Lung (tissue), 12 donors: ENCODE results near the gene GPT2. TPM values are rescaled to one million over a fixed set of nuclear protein-coding genes. Genes with fewer than 3 reads are reported as not detected.

ENCODE experiments used
- ATAC-seq: fragments of 200-7000 bp; cut with Tn5 transposase; one replicate; pipeline ENCODE4 v1.9.1; 2020; ENCODE audit warnings: moderate number of reproducible peaks; ENCODE audit not compliant: insufficient read depth, low FRiP score
- DNase-seq, 3 donors: peaks; one replicate each; pipeline ENCODE4 v3.0.0-alpha.2; 2013 to 2017
- H3K27ac ChIP-seq, 2 donors: one replicate each; pipeline ENCODE4 v1.5.1; 2013; ENCODE audit warnings: mild to moderate bottlenecking in 2 of 2, moderate library complexity in 2 of 2, control low read depth in 1 of 2, inconsistent platforms in 1 of 2, low read depth in 1 of 2, low read length in 1 of 2
- H3K27me3 ChIP-seq, 3 donors: one replicate each; pipeline ENCODE4 v1.5.1; 2013; ENCODE audit warnings: low read length in 2 of 3; ENCODE audit not compliant: control insufficient read depth in 3 of 3, insufficient read depth in 3 of 3
- H3K36me3 ChIP-seq, 4 donors: one replicate each; pipeline ENCODE4 v1.5.1; 2013; ENCODE audit warnings: low read length in 4 of 4, mild to moderate bottlenecking in 1 of 4, moderate library complexity in 1 of 4; ENCODE audit not compliant: control insufficient read depth in 4 of 4, insufficient read depth in 4 of 4
- H3K4me1 ChIP-seq, 5 donors: one replicate each; pipeline ENCODE4 v1.5.1; 2013; ENCODE audit warnings: low read length in 5 of 5, mild to moderate bottlenecking in 2 of 5, moderate library complexity in 1 of 5; ENCODE audit not compliant: control insufficient read depth in 5 of 5, insufficient read depth in 5 of 5
- H3K4me3 ChIP-seq: one replicate; pipeline ENCODE4 v1.5.1; 2013; ENCODE audit warnings: mild to moderate bottlenecking, control low read depth, moderate library complexity
- H3K9ac ChIP-seq, 2 donors: one replicate each; pipeline ENCODE4 v1.5.1; 2013; ENCODE audit warnings: low read length in 2 of 2, control low read depth in 1 of 2; ENCODE audit not compliant: insufficient read depth in 1 of 2
- H3K9me3 ChIP-seq, 4 donors: one replicate each; pipeline ENCODE4 v1.5.1; 2013; ENCODE audit warnings: low read length in 3 of 4, mild to moderate bottlenecking in 1 of 4, moderate library complexity in 1 of 4; ENCODE audit not compliant: control insufficient read depth in 4 of 4, insufficient read depth in 3 of 4
- WGBS, 2 donors: extraction: QIAGEN DNeasy Blood & Tissue Kit; methylation state at CpG; one replicate each; pipeline ENCODE4 v1.1.7; 2013; 5-methylcytosine and 5-hydroxymethylcytosine counted together
- polyA plus RNA-seq, 2 donors: library from polyadenylated mRNA; stranded (reverse); fragments of 200-250 nt; gene quantifications; one replicate each; pipeline ENCODE4 v1.2.1, GENCODE V29; 2013
- total RNA-seq, 2 donors: library from RNA; depleted of rRNA in 1 of 2; stranded (reverse); fragments of >200 nt in 1 of 2; gene quantifications; one replicate each; pipeline ENCODE4 v1.2.1, GENCODE V29; 2014 to 2021
- TF ChIP-seq, protein P1 (sequence below): IDR thresholded peaks from 2 replicates; pipeline ENCODE4 v1.5.1; 2012; ENCODE audit warnings: mild to moderate bottlenecking; ENCODE audit errors: control extremely low read depth, extremely low read depth
- donor health status: control.
- donor health status: control.
- donor health status: Bipolar disorder and iron deficiency.
- donor health status: healthy.
- donor health status: DM: yes; HTN: yes; CAD: no.

GPT2 gene
- total and polyA plus RNA-seq, 4 donors, result 4.3 to 13.3 (median 6.5) TPM

DNA sequence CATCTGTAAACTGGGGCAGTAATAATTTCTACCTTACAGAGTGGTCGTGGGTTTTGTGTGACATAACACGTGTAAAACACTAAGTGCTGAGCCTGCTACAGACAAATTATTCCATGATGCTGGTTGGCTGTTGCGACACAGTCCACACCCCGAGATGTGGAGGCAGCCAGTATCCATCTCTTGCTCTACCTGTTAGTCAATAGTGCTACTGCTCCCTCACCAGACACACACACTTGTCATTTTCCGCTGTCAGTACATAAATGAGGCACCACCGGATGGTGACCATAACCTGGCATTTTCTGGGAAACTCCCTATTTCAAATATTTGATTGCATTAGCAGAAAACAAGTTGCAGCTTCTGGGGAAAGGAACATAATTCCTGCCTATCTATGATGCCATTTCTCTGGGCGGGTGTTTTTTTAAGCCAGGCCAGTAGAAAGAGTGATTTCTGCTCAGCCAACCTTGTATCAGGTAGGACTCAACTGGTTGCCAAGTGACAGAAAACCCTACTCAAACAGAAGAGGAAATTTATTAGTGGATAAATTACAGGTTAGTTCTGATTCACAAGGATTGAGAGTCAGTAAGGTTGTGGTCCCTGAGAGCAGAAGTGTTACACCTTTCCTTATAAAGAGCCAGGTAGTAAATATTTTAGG lies 65.2 kb downstream of the GPT2 start:
- Histone ChIP-seq H3K36me3 (peaks cover 0 to 3% (median under 1%) of the 10 kb centered on the region in 4 donors), H3K27me3 (no peaks in the 10 kb centered on the region), H3K4me1 (peaks cover 0 to 3% (median 0%) of the 10 kb centered on the region in 5 donors), H3K9ac (no peak overlapping the region), H3K9me3 (peaks cover 0 to 3% (median 0%) of the 10 kb centered on the region in 4 donors), H3K4me3 (no peak overlapping the region), H3K27ac (no peak overlapping the region)
- DNase-seq (no peak), ATAC-seq (no peak)
- WGBS, 2 donors, result 73 to 75% methylated on average over 7 of the region's 7 CpGs
- TF ChIP-seq, protein P1, sequence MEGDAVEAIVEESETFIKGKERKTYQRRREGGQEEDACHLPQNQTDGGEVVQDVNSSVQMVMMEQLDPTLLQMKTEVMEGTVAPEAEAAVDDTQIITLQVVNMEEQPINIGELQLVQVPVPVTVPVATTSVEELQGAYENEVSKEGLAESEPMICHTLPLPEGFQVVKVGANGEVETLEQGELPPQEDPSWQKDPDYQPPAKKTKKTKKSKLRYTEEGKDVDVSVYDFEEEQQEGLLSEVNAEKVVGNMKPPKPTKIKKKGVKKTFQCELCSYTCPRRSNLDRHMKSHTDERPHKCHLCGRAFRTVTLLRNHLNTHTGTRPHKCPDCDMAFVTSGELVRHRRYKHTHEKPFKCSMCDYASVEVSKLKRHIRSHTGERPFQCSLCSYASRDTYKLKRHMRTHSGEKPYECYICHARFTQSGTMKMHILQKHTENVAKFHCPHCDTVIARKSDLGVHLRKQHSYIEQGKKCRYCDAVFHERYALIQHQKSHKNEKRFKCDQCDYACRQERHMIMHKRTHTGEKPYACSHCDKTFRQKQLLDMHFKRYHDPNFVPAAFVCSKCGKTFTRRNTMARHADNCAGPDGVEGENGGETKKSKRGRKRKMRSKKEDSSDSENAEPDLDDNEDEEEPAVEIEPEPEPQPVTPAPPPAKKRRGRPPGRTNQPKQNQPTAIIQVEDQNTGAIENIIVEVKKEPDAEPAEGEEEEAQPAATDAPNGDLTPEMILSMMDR, result no peak

- H3K27ac ChIP-seq, result no peak overlapping the region
- peaks cover 0 to 3% (median 0%) of the 10 kb centered on the region in 5 donors for H3K4me1 ChIP-seq
- no peaks in the 10 kb centered on the region for H3K27me3 ChIP-seq
- TF ChIP-seq, protein P1, result no peak
- no peak overlapping the region for H3K4me3 ChIP-seq
- ATAC-seq, result no peak
- no peaks in the 10 kb centered on the region for H3K9me3 ChIP-seq
- H3K36me3 ChIP-seq, result peaks cover 0 to 5% (median 2%) of the 10 kb centered on the region in 4 donors
- H3K9ac ChIP-seq, result no peak overlapping the region
- no peak for DNase-seq
- WGBS, 2 donors, result 50 to 69% methylated on average over 1 of the region's 1 CpG
Observed at GRCh38 chr16:46950009-46950408, 65.8 kb downstream of the GPT2 start.

- Histone ChIP-seq H3K9me3 (no peaks in the 10 kb centered on the region), H3K9ac (no peak overlapping the region), H3K27me3 (no peaks in the 10 kb centered on the region), H3K27ac (no peak overlapping the region), H3K4me1 (peaks cover 0 to 3% (median 0%) of the 10 kb centered on the region in 5 donors), H3K4me3 (no peak overlapping the region), H3K36me3 (peaks cover 16 to 31% (median 26%) of the 10 kb centered on the region in 4 donors)
- DNase-seq, result no peak
- TF ChIP-seq, protein P1, result no peak
- WGBS, 2 donors, result 95 to 96% methylated on average over 5 of the region's 5 CpGs
- ATAC-seq, result no peak
Observed at GRCh38 chr16:46954562-46954961, 70.4 kb downstream of the GPT2 start.
